Measurements from ENCODE around the gene BAIAP2L2. TPM values are rescaled to one million over a fixed set of nuclear protein-coding genes. Genes with fewer than 3 reads are reported as not detected.

Gene BAIAP2L2
- total RNA-seq, 1 experiment from 2014 or later: 2.3 TPM

GRCh38 chr22:38077595-38077994, 32.9 kb downstream of the BAIAP2L2 start:
- no peaks in the 10 kb centered on the region for H3K23me2 ChIP-seq (ENCODE audit: insufficient read length, low read depth, low read length, poor library complexity, severe bottlenecking)
- no peaks in the 10 kb centered on the region for H3K79me1 ChIP-seq (ENCODE audit: insufficient read depth, low read depth, low read length, poor library complexity, severe bottlenecking)
- H3K27ac ChIP-seq (ENCODE audit: insufficient read length, low read depth, low read length): no peak overlapping the region
- no peak overlapping the region for H3T11ph ChIP-seq (ENCODE audit: low read length)
- H4K20me1 ChIP-seq (ENCODE audit: control insufficient read depth, insufficient read depth, insufficient read length): no peaks in the 10 kb centered on the region
- no peaks in the 10 kb centered on the region for H3K4me1 ChIP-seq (ENCODE audit: insufficient read depth, low read length)
- no peak overlapping the region for H3K4me3 Mint-ChIP-seq
- no peak overlapping the region for H2AFZ ChIP-seq (ENCODE audit: low read length)
- H3K23ac ChIP-seq (ENCODE audit: insufficient read length, low read depth, low read length): no peak overlapping the region
- H3K4ac ChIP-seq (ENCODE audit: low read depth, low read length): no peak overlapping the region
- no peak overlapping the region for H4K91ac ChIP-seq (ENCODE audit: insufficient read length, low read depth, low read length)
- peaks cover 23% of the 10 kb centered on the region for H3K27me3 Mint-ChIP-seq (ENCODE audit: low read depth)
- H3K27ac Mint-ChIP-seq: no peak overlapping the region
- no peak for TF ChIP-seq CTCF (conservative IDR thresholded peaks at IDR 0.05)
- no peak overlapping the region for H2BK120ac ChIP-seq (ENCODE audit: low read depth, low read length, poor library complexity, severe bottlenecking)
- H3K79me2 ChIP-seq (ENCODE audit: insufficient read depth, low read length): no peaks in the 10 kb centered on the region
- no peaks in the 10 kb centered on the region for H3K9me3 Mint-ChIP-seq
- no peak overlapping the region for H3K56ac ChIP-seq (ENCODE audit: insufficient read length, low read depth, low read length)
- H2BK20ac ChIP-seq (ENCODE audit: low read depth, low read length, poor library complexity, severe bottlenecking): no peak overlapping the region
- peaks cover 0 to 9% of the 10 kb centered on the region in 2 experiments; a peak in 2 of 4 replicates for H3K4me1 Mint-ChIP-seq
- no peak overlapping the region for H3K9ac ChIP-seq (ENCODE audit: extremely low read depth, insufficient read length, low read length)
- H2BK5ac ChIP-seq (ENCODE audit: insufficient read length, low read length): no peak overlapping the region
- no peak overlapping the region for H2AK5ac ChIP-seq (ENCODE audit: insufficient read length, low read length)
- H2BK15ac ChIP-seq (ENCODE audit: low read depth, low read length): no peak overlapping the region
- H3K4me2 ChIP-seq (ENCODE audit: insufficient read depth, insufficient read length, low read length): no peak overlapping the region
- no peak overlapping the region for H3K18ac ChIP-seq (ENCODE audit: insufficient read length, low read depth, low read length)
- no peak overlapping the region for H4K8ac ChIP-seq (replicated peaks; ENCODE audit: insufficient read length, low read depth, low read length)
- peaks cover 5% of the 10 kb centered on the region; the same call in 1 of the 2 replicates for H3K27me3 ChIP-seq (ENCODE audit: insufficient read depth, low read length)
- no peak overlapping the region for H2BK12ac ChIP-seq (ENCODE audit: insufficient read length, low read depth, low read length)
- no peak for DNase-seq
- WGBS (ENCODE audit: extremely low coverage, insufficient read length, low lambda C conversion rate): no CpG with 5 or more reads among the region's 14 CpGs
- H3K9me3 ChIP-seq (ENCODE audit: control insufficient read depth, low read depth, low read length): no peaks in the 10 kb centered on the region
- peaks cover 2 to 28% (median 16%) of the 10 kb centered on the region in 3 experiments; a peak in 6 of 7 replicates for H3K36me3 Mint-ChIP-seq (ENCODE audit: insufficient read depth in 1 of 3, low read depth in 3 of 3)
- no peak overlapping the region for H3K14ac ChIP-seq (ENCODE audit: insufficient read depth, low read length)
- no peak overlapping the region for H4K5ac ChIP-seq (ENCODE audit: insufficient read length, low read depth, low read length)

Data from H9 (cell line).